A673 (cell line): Measurements from ENCODE around the gene PRTFDC1. TPM values are rescaled to one million over a fixed set of nuclear protein-coding genes. Genes with fewer than 3 reads are reported as not detected.

ENCODE experiments used
- BruUV-seq: library from RNA; stranded (reverse); fragments of 400-500 nt; replicated peaks from 2 replicates; lab custom pipeline; 2021; lab: Mats Ljungman, UMichigan
- CTCF ChIA-PET: fragments of 300-600 bp; sonication (Branson Sonifier 250); formaldehyde crosslinking; loops from one replicate; lab custom pipeline; 2022; ENCODE audit warnings: antibody characterized with exemption; lab: Charles Lee
- POLR2A ChIA-PET: fragments of 300-600 bp; sonication (Branson Sonifier 250); formaldehyde crosslinking; loops from one replicate; lab custom pipeline; 2022; ENCODE audit warnings: antibody characterized with exemption; ENCODE audit not compliant: low non-redundant PET; lab: Charles Lee
- DNase-seq: peaks from one replicate; pipeline ENCODE4 v3.0.0-alpha.2; 2015; ENCODE audit warnings: low spot score
- H3K27ac ChIP-seq: fragments of 200-600 bp; sonication (generic); 2 replicates; pipeline ENCODE4 v1.5.1; 2016; ENCODE audit warnings: mixed run types, low read depth, mild to moderate bottlenecking, mixed read lengths, antibody characterized with exemption, low read length; ENCODE audit not compliant: poor library complexity, severe bottlenecking
- H3K27me3 ChIP-seq: fragments of 200-600 bp; sonication (generic); replicated peaks from 2 replicates; pipeline ENCODE4 v1.6.1; 2017; ENCODE audit warnings: mixed run types, low read depth, mild to moderate bottlenecking, mixed read lengths, antibody characterized with exemption, low read length; ENCODE audit not compliant: insufficient read depth, poor library complexity
- H3K36me3 ChIP-seq: fragments of 200-600 bp; sonication (generic); 2 replicates; pipeline ENCODE4 v1.6.1; 2016; ENCODE audit warnings: mixed run types, mild to moderate bottlenecking, mixed read lengths, antibody characterized with exemption, low read length; ENCODE audit not compliant: insufficient read depth, poor library complexity, severe bottlenecking
- H3K4me1 ChIP-seq: fragments of 200-600 bp; sonication (generic); 2 replicates; pipeline ENCODE4 v1.6.1; 2017; ENCODE audit warnings: mixed run types, mild to moderate bottlenecking, mixed read lengths, antibody characterized with exemption, low read length; ENCODE audit not compliant: insufficient read depth, poor library complexity, severe bottlenecking
- H3K4me3 ChIP-seq: fragments of 200-600 bp; sonication (generic); 2 replicates; pipeline ENCODE4 v1.5.1; 2016; ENCODE audit warnings: low read depth, mixed run types, mild to moderate bottlenecking, mixed read lengths, low read length; ENCODE audit not compliant: poor library complexity, severe bottlenecking
- H3K9me3 ChIP-seq: fragments of 200-600 bp; sonication (generic); 2 replicates; pipeline ENCODE4 v1.6.1; 2016; ENCODE audit warnings: mixed run types, low read depth, mild to moderate bottlenecking, mixed read lengths, antibody characterized with exemption, low read length; ENCODE audit not compliant: poor library complexity, severe bottlenecking
- CTCF ChIP-seq: fragments of 300-800, 200-600 bp; sonication (generic); conservative IDR thresholded peaks from 2 replicates; pipeline ENCODE4 v1.5.1; 2017; ENCODE audit warnings: low read depth, mild to moderate bottlenecking, antibody characterized with exemption, low read length, moderate library complexity, mixed read lengths
- EZH2 ChIP-seq: fragments of 200-600 bp; sonication (generic); IDR thresholded peaks from 2 replicates; pipeline ENCODE4 v1.6.1; 2017; ENCODE audit warnings: borderline replicate concordance, low read depth, mild to moderate bottlenecking, mixed read lengths, antibody characterized with exemption, low read length; ENCODE audit not compliant: poor library complexity, severe bottlenecking
- intact Hi-C: fragments of 100-400 bp; cut with micrococcal nuclease; formaldehyde crosslinking; loops from one replicate; pipeline ENCODE4 v1.10.0; 2022; ENCODE audit not compliant: unreplicated experiment
- total RNA-seq: library from RNA; stranded (reverse); gene quantifications from 2 replicates; pipeline ENCODE4 v1.2.3, GENCODE V29; 2021

Gene PRTFDC1
- total RNA-seq, 1 experiment from 2014 or later, result 49.8 TPM

GRCh38 chr10:24935504-24936292, 16.7 kb downstream of the PRTFDC1 start:
- TF ChIP-seq CTCF (no peak), EZH2 (no peak)
- peaks cover 2% of the 10 kb centered on the region for H3K4me1 ChIP-seq
- DNase-seq, result no peak
- intact Hi-C loops, result no loop called here
- H3K4me3 ChIP-seq, result no peak overlapping the region
- POLR2A ChIA-PET, result interaction anchor here (0.6 to 0.7 kb wide), 2 partner anchors 17 to 110 kb away, joined by 3 to 4 read pairs; no protein-coding TSS in a partner anchor
- no peaks in the 10 kb centered on the region for H3K36me3 ChIP-seq
- H3K9me3 ChIP-seq, result no peaks in the 10 kb centered on the region
- BruUV-seq, result no TSS peak
- no peak overlapping the region for H3K27ac ChIP-seq
- CTCF ChIA-PET, result no interaction called here
- H3K27me3 ChIP-seq, result no peaks in the 10 kb centered on the region

- intact Hi-C loops, result no loop called here
- Histone ChIP-seq H3K4me3 (no peak overlapping the region), H3K4me1 (peaks cover 21% of the 10 kb centered on the region), H3K27ac (no peak overlapping the region), H3K9me3 (no peaks in the 10 kb centered on the region), H3K27me3 (no peaks in the 10 kb centered on the region), H3K36me3 (no peaks in the 10 kb centered on the region)
- TF ChIP-seq EZH2 (no peak), CTCF (no peak)
- no peak for DNase-seq
- BruUV-seq, result no TSS peak
- ChIA-PET POLR2A (no interaction called here), CTCF (no interaction called here)
These were observed 21.2 kb downstream of the PRTFDC1 start for GRCh38 chr10:24931236-24931635.

DNA sequence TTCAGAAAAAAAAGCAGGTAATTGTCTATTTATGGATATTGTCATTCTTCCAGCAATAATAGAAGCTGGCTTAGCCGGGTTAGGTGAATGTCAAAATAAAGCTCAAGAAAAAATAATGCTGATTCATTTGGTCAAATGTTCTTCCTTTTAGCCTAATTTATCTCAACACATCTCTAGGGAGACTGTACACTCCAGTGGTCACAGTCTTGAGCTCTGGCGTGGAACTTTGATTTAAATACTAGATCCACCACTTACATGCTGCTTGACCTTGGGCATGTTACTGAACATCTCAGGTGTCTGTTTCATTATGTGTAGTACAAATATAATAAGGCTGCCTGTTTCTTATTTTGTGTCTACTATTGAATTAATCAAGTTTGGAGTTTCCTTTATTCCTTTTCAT, 22.0 kb downstream of the PRTFDC1 start:
- Histone ChIP-seq H3K4me3 (no peak overlapping the region), H3K27me3 (no peaks in the 10 kb centered on the region), H3K36me3 (no peaks in the 10 kb centered on the region), H3K27ac (peak overlapping the region; percentile 62), H3K9me3 (no peaks in the 10 kb centered on the region), H3K4me1 (peaks cover 21% of the 10 kb centered on the region)
- BruUV-seq, result no TSS peak
- TF ChIP-seq CTCF, result no peak
- TF ChIP-seq EZH2, result no peak
- POLR2A ChIA-PET, result no interaction called here
- intact Hi-C loops, result no loop called here
- CTCF ChIA-PET, result no interaction called here
- DNase-seq, result no peak
